Omental fat pad (tissue), 4 donors: ENCODE results near the gene MMP12. TPM values are rescaled to one million over a fixed set of nuclear protein-coding genes. Genes with fewer than 3 reads are reported as not detected.

Source experiments
- ATAC-seq: fragments of 150-250 bp; one replicate; pipeline ENCODE4 v1.9.1; 2016; ENCODE audit warnings: mild to moderate bottlenecking, moderate library complexity; ENCODE audit not compliant: low FRiP score
- DNase-seq: peaks from one replicate; pipeline ENCODE4 v3.0.0-alpha.2; 2019; ENCODE audit warnings: low spot score
- total RNA-seq, 4 donors: library from RNA; depleted of rRNA; stranded (reverse); fragments of >200 nt; gene quantifications; one replicate each; pipeline ENCODE4 v1.1.0, GENCODE V29; 2016
- TF ChIP-seq, protein P1 (sequence below), 3 donors: fragments of 450-650 bp; IDR thresholded peaks; one replicate each; pipeline ENCODE4 v1.5.1; 2016 to 2017; ENCODE audit warnings: antibody characterized with exemption in 3 of 3, mild to moderate bottlenecking in 3 of 3, moderate library complexity in 2 of 3

MMP12 gene
- total RNA-seq, 4 donors from 2014 or later, result 18.0 TPM; not detected in 3

DNA sequence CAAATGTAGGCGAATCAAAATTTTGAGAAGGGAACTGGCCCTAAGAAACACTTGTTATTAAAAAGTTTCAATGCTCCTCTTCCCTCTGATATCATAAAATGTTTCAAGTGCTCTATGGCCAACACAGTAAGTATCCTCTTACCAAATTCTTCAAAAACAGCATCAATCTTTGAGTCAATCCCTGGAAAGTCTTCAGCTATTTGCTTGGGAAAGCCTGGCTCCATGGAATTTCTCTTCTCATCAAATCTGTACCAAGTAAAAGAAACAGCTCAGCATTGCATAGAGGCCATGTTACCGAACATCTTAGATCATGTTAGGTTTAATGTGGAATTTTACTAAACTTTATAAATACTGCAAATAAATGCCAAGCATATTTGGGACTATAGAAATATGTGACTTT is 37.6 kb downstream of the MMP12 start:
- ATAC-seq (no peak), DNase-seq (no peak)
- TF ChIP-seq, protein P1, sequence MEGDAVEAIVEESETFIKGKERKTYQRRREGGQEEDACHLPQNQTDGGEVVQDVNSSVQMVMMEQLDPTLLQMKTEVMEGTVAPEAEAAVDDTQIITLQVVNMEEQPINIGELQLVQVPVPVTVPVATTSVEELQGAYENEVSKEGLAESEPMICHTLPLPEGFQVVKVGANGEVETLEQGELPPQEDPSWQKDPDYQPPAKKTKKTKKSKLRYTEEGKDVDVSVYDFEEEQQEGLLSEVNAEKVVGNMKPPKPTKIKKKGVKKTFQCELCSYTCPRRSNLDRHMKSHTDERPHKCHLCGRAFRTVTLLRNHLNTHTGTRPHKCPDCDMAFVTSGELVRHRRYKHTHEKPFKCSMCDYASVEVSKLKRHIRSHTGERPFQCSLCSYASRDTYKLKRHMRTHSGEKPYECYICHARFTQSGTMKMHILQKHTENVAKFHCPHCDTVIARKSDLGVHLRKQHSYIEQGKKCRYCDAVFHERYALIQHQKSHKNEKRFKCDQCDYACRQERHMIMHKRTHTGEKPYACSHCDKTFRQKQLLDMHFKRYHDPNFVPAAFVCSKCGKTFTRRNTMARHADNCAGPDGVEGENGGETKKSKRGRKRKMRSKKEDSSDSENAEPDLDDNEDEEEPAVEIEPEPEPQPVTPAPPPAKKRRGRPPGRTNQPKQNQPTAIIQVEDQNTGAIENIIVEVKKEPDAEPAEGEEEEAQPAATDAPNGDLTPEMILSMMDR (IDR thresholded peaks at IDR 0.05), result no peak

GRCh38 chr11:102836290-102836875 is 38.4 kb downstream of the MMP12 start:
- DNase-seq, result no peak
- no peak for ATAC-seq
- TF ChIP-seq, protein P1 (IDR thresholded peaks at IDR 0.05), result no peak

DNA sequence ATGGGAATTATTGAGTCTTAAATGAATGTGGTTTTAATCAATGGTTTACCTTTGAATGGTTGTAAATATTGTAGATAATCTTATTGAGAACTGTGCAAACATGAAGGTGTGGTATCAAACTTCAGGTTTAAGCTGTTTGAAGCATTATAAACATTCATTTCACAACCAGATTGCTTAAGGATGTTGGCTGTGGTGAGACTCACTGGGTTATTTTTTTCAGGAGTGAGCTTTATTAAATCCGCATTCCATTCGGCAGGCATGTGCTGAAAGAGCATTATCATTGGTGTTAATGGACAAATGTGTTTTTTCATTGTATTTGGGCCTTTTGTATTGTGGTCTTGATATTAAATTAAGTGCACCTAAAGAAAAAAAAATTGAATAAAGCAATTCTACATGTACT is 41.1 kb downstream of the MMP12 start:
- TF ChIP-seq, protein P1 (IDR thresholded peaks at IDR 0.05), result no peak
- ATAC-seq, result no peak
- DNase-seq, result no peak

GRCh38 chr11:102832612-102833011 is 42.2 kb downstream of the MMP12 start:
- DNase-seq (no peak), ATAC-seq (no peak)
- TF ChIP-seq, protein P1 (IDR thresholded peaks at IDR 0.05), result no peak

DNA sequence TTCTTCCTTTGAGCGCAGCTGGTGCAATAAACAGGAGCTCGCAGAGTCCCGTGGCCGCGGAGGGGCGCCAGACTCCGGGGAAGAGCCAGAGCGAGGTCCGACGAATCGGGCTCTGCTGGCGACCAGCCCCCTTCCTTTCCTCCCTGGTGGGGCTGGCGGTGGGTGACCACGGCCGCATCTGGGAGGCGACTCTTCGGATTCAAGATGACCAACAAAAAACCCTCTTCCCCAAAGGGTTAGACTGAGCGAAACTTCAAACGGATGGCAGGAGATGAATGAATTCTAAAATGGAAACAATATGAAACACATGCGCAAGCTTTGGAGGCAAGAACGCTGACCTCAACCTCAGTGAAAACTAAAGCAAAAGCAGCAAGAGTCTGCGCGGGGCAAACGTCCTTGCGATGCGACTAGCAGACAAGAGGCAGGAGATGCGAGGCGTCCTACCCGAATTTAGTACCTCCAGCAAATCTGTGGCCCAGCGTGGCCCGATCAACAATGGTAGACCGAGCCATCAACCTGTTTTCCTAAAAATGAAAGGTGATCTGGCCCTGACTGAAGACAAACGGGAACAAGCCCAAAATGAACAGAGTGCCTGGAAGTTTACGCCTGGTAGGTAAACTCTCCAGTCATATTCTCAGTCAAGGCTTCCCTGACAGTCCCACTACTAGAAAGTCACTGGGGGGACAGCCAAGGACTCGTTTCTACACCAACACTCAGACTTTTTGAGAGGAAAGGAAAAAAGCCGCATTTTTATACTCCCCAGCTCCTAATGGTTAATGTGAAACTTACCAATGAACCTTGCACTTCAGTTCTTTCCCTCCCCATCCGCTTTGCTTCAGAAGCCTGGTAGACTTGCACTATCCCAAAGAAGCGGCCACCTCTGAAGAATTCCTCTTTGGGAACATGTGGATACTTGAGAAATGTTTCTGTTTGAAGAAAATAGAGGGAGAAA is 43.0 kb downstream of the MMP12 start:
- ATAC-seq, result no peak
- DNase-seq, result no peak
- TF ChIP-seq, protein P1 (IDR thresholded peaks at IDR 0.05), result no peak

- no peak for ATAC-seq
- no peak for DNase-seq
- TF ChIP-seq, protein P1 (IDR thresholded peaks at IDR 0.05), result no peak
Observed at GRCh38 chr11:102831128-102831488, 43.7 kb downstream of the MMP12 start.
